Thyroid gland (tissue), 4 donors: ENCODE data around the gene RPTOR.

Experiments
- POLR2A ChIP-seq, 2 donors: fragments of 450-650 bp; IDR thresholded peaks; one replicate each; pipeline ENCODE4 v1.6.1; 2017; ENCODE audit warnings: antibody characterized with exemption in 2 of 2, mild to moderate bottlenecking in 2 of 2, moderate library complexity in 1 of 2
- TF ChIP-seq, protein P1 (sequence below), 6 experiments: fragments of 200-600 bp in 3 of 6; fragments of 450-650 bp in 3 of 6; sonication (generic) in 3 of 6; IDR thresholded peaks; one replicate each; pipeline ENCODE4 v1.5.1; 2016 to 2019; ENCODE audit warnings: antibody characterized with exemption in 6 of 6, mild to moderate bottlenecking in 2 of 6, inconsistent platforms in 1 of 6, moderate library complexity in 1 of 6

DNA sequence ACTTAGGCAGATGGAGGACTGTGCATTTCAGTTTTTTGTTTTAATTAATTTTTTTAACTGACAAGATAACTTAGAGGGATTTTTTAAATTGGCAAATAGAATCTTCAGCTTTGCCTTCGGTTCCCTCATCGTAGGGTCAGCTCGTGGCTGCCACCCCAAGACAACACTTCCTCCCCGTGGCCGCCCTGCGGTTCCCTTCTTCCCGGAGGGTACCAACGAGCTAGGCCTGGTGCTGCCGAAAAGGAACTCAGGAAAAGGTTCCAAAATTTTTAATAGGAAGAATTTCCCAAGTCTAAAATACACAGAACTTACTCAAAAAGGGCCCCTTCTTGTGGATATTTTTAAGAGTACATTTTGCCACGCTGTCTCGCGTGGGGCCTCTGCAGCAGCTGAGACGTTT, 236.6 kb downstream of the RPTOR start:
- TF ChIP-seq, protein P1, sequence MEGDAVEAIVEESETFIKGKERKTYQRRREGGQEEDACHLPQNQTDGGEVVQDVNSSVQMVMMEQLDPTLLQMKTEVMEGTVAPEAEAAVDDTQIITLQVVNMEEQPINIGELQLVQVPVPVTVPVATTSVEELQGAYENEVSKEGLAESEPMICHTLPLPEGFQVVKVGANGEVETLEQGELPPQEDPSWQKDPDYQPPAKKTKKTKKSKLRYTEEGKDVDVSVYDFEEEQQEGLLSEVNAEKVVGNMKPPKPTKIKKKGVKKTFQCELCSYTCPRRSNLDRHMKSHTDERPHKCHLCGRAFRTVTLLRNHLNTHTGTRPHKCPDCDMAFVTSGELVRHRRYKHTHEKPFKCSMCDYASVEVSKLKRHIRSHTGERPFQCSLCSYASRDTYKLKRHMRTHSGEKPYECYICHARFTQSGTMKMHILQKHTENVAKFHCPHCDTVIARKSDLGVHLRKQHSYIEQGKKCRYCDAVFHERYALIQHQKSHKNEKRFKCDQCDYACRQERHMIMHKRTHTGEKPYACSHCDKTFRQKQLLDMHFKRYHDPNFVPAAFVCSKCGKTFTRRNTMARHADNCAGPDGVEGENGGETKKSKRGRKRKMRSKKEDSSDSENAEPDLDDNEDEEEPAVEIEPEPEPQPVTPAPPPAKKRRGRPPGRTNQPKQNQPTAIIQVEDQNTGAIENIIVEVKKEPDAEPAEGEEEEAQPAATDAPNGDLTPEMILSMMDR (IDR thresholded peaks at IDR 0.05), result no peak
- no peak for TF ChIP-seq POLR2A (IDR thresholded peaks at IDR 0.05)
